Hippocampal formation (tissue), 2 donors: ENCODE results near the gene ZPBP.

Experiments
- DNase-seq, 2 donors: peaks; one replicate each; lab custom pipeline; 2025; lab: John Stamatoyannopoulos, UW

ZPBP gene

GRCh38 chr7:50092579-50093491, at the start of gene ZPBP:
ZPBP (minus strand) TSS chr7:50093246; CDS start chr7:50093194, 52 bp downstream.
- peak; percentile 2 to 12 for DNase-seq

GRCh38 chr7:50142425-50143017, 49.5 kb upstream of the ZPBP start:
- DNase-seq, result peak in 1 of 2 donors; percentile 8

GRCh38 chr7:50141854-50142253, 48.8 kb upstream of the ZPBP start:
- DNase-seq, result no peak

GRCh38 chr7:50141131-50141530, 48.1 kb upstream of the ZPBP start:
- no peak for DNase-seq

GRCh38 chr7:50140688-50141087, 47.6 kb upstream of the ZPBP start:
- DNase-seq, result no peak

GRCh38 chr7:50138101-50138500, 45.1 kb upstream of the ZPBP start:
- no peak for DNase-seq

GRCh38 chr7:50125766-50126165, 32.7 kb upstream of the ZPBP start:
- no peak for DNase-seq

GRCh38 chr7:50121286-50121685, 28.2 kb upstream of the ZPBP start:
- peak in 1 of 2 donors; percentile 0 for DNase-seq

- no peak for DNase-seq
These were observed 27.0 kb upstream of the ZPBP start for GRCh38 chr7:50119815-50120637.

- no peak for DNase-seq
These were observed 19.2 kb upstream of the ZPBP start for GRCh38 chr7:50112250-50112649.

GRCh38 chr7:50101873-50102272, 8.8 kb upstream of the ZPBP start:
- DNase-seq, result no peak

- no peak for DNase-seq
These were observed 2.6 kb upstream of the ZPBP start for GRCh38 chr7:50095634-50096033.

GRCh38 chr7:50088463-50089129, 4.5 kb downstream of the ZPBP start:
- no peak for DNase-seq

GRCh38 chr7:50085344-50085743, 7.7 kb downstream of the ZPBP start:
- DNase-seq, result no peak

- DNase-seq, result no peak
These were observed 20.0 kb downstream of the ZPBP start for GRCh38 chr7:50073093-50073492.

GRCh38 chr7:50069613-50070012, 23.4 kb downstream of the ZPBP start:
- DNase-seq, result peak in 1 of 2 donors; percentile 22

- peak in 1 of 2 donors; percentile 22 for DNase-seq
These were observed 24.0 kb downstream of the ZPBP start for GRCh38 chr7:50068850-50069551.

GRCh38 chr7:50068026-50068425, 25.0 kb downstream of the ZPBP start:
- DNase-seq, result no peak

- DNase-seq, result no peak
These were observed 30.1 kb downstream of the ZPBP start for GRCh38 chr7:50062951-50063350.

- no peak for DNase-seq
These were observed 36.9 kb downstream of the ZPBP start for GRCh38 chr7:50056131-50056530.

GRCh38 chr7:50047716-50048115, 45.3 kb downstream of the ZPBP start:
- DNase-seq, result no peak
